K562 (cell line): ENCODE results near the gene CCDC192. TPM values are rescaled to one million over a fixed set of nuclear protein-coding genes. Genes with fewer than 3 reads are reported as not detected.

Experiments
- CHD2 ChIP-seq: IDR thresholded peaks from 2 replicates; pipeline ENCODE4 v1.6.1; 2011; ENCODE audit warnings: low read depth, low read length
- ELF1 ChIP-seq: fragments of 200-800 bp; sonication (Bioruptor generic); IDR thresholded peaks from 2 replicates; pipeline ENCODE4 v1.6.1; 2016; ENCODE audit warnings: missing genetic modification characterization, missing compliant biosample characterization
- MBD2 ChIP-seq: sonication (generic); IDR thresholded peaks from 2 replicates; pipeline ENCODE4 v1.6.1; 2016; ENCODE audit warnings: low read depth, borderline replicate concordance
- NCOR1 ChIP-seq: fragments of 450-650 bp; IDR thresholded peaks from 2 replicates; pipeline ENCODE4 v1.6.1; 2016; ENCODE audit warnings: mild to moderate bottlenecking, moderate library complexity
- SIN3B ChIP-seq: fragments of 450-650 bp; IDR thresholded peaks from 2 replicates; pipeline ENCODE4 v1.6.1; 2017; ENCODE audit warnings: low read depth, mild to moderate bottlenecking, moderate library complexity
- SMC3 ChIP-seq: conservative IDR thresholded peaks from 2 replicates; pipeline ENCODE4 v1.6.1; 2011; ENCODE audit warnings: low read depth, low read length, improper control_type of control experiment; ENCODE audit not compliant: insufficient read depth
- ZNF444 ChIP-seq: fragments of 250-450 bp; sonication (Bioruptor Pico); IDR thresholded peaks from 2 replicates; pipeline ENCODE4 v1.4.0; 2020; ENCODE audit warnings: mild to moderate bottlenecking, moderate library complexity
- polyA plus RNA-seq, 8 experiments: library from polyadenylated mRNA; depleted of rRNA in 4 of 8; stranded (reverse) in 5 of 8; unstranded in 3 of 8; fragments of >200 nt; fragmentation: Nextera tagmentation in 2 of 8; fragmentation: Illumina TruSeq in 1 of 8; extraction: Ambion mirVana in 2 of 8; extraction: Trizol in 1 of 8; gene quantifications; 2 replicates each; pipeline versions ENCODE4 v1.2.1 to v1.2.3, GENCODE V29; 2011 to 2014; ENCODE audit warnings: inconsistent platforms in 1 of 8, missing spikeins in 1 of 8
- total RNA-seq, 7 experiments: library from RNA; depleted of rRNA in 6 of 7; stranded (reverse); fragments of >200 nt in 6 of 7; fragmentation: Illumina TruSeq in 2 of 7; extraction: Trizol in 2 of 7; gene quantifications; 2 replicates each; pipeline versions ENCODE4 v1.2.1 to v1.2.3, GENCODE V29; 2011 to 2021; ENCODE audit warnings: low replicate concordance in 1 of 7
- TF ChIP-seq, protein P1 (sequence below), 2 experiments: fragments of 450-650 bp; formaldehyde crosslinking in 1 of 2; IDR thresholded peaks; 2 replicates each; pipeline versions ENCODE4 v1.4.0 to v1.6.1; 2014 to 2020; ENCODE audit warnings: mild to moderate bottlenecking in 2 of 2, borderline replicate concordance in 1 of 2, low read depth in 1 of 2
- TF ChIP-seq, protein P2 (sequence below): fragments of 250-450 bp; sonication (Bioruptor Pico); IDR thresholded peaks from 2 replicates; pipeline ENCODE4 v1.4.0; 2020; ENCODE audit warnings: mild to moderate bottlenecking, moderate library complexity
- TF ChIP-seq, protein P3 (sequence below): fragments of 150-350 bp; conservative IDR thresholded peaks from 2 replicates; pipeline ENCODE4 v1.6.1; 2014; ENCODE audit warnings: low read length

Gene CCDC192
- total and polyA plus RNA-seq, 9 of the 15 experiments (the other 6 are each of a cell fraction or from before 2014, with no cell fraction given): 0.21 to 0.66 (median 0.38) TPM; not detected in 2

DNA sequence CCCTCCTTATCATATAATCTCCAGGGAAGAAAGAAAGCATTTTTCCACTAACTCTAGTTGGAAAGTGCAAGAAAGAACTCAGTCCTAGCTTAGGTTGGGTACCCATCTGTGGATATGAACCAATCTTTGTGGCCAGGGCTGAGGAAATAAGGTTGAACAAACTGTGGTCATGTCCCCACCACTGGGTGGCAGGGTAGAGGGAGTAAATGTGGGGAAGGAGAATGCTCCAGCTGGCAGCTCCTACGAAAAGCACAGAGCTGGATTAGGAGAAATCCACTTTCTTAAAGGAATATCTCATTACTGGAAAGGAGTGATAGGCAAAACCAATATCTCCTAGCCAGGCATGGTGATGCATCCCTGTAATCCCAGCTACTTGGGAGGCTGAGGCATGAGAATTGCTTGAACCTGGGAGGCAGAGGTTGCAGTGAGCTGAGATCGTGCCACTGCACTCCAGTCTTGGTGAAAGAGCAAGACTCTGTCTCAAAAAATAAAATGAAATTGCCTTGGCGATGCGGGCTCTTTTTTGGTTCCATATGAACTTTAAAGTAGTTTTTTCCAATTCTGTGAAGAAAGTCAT is 175.1 kb downstream of the CCDC192 start (continued):
- TF ChIP-seq, protein P1, sequence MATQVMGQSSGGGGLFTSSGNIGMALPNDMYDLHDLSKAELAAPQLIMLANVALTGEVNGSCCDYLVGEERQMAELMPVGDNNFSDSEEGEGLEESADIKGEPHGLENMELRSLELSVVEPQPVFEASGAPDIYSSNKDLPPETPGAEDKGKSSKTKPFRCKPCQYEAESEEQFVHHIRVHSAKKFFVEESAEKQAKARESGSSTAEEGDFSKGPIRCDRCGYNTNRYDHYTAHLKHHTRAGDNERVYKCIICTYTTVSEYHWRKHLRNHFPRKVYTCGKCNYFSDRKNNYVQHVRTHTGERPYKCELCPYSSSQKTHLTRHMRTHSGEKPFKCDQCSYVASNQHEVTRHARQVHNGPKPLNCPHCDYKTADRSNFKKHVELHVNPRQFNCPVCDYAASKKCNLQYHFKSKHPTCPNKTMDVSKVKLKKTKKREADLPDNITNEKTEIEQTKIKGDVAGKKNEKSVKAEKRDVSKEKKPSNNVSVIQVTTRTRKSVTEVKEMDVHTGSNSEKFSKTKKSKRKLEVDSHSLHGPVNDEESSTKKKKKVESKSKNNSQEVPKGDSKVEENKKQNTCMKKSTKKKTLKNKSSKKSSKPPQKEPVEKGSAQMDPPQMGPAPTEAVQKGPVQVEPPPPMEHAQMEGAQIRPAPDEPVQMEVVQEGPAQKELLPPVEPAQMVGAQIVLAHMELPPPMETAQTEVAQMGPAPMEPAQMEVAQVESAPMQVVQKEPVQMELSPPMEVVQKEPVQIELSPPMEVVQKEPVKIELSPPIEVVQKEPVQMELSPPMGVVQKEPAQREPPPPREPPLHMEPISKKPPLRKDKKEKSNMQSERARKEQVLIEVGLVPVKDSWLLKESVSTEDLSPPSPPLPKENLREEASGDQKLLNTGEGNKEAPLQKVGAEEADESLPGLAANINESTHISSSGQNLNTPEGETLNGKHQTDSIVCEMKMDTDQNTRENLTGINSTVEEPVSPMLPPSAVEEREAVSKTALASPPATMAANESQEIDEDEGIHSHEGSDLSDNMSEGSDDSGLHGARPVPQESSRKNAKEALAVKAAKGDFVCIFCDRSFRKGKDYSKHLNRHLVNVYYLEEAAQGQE (IDR thresholded peaks at IDR 0.05; ENCODE audit: borderline replicate concordance): peak; percentile 37; the same call in 1 of the 2 replicates
- TF ChIP-seq, protein P1 (CRISPR knock-in tag; IDR thresholded peaks at IDR 0.05; ENCODE audit: low read depth): no peak
- TF ChIP-seq SMC3: 0 out of 2 replicates have a peak, but pooled peaks have one; percentile 17
- TF ChIP-seq SIN3B: no peak
- TF ChIP-seq, protein P2, sequence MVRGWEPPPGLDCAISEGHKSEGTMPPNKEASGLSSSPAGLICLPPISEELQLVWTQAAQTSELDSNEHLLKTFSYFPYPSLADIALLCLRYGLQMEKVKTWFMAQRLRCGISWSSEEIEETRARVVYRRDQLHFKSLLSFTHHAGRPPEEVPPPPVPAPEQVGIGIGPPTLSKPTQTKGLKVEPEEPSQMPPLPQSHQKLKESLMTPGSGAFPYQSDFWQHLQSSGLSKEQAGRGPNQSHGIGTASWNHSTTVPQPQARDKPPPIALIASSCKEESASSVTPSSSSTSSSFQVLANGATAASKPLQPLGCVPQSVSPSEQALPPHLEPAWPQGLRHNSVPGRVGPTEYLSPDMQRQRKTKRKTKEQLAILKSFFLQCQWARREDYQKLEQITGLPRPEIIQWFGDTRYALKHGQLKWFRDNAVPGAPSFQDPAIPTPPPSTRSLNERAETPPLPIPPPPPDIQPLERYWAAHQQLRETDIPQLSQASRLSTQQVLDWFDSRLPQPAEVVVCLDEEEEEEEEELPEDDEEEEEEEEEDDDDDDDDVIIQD (CRISPR knock-in tag): no peak
- no peak for TF ChIP-seq ZNF444
- TF ChIP-seq CHD2: no peak
- no peak for TF ChIP-seq ELF1 (tag)
- TF ChIP-seq, protein P3, sequence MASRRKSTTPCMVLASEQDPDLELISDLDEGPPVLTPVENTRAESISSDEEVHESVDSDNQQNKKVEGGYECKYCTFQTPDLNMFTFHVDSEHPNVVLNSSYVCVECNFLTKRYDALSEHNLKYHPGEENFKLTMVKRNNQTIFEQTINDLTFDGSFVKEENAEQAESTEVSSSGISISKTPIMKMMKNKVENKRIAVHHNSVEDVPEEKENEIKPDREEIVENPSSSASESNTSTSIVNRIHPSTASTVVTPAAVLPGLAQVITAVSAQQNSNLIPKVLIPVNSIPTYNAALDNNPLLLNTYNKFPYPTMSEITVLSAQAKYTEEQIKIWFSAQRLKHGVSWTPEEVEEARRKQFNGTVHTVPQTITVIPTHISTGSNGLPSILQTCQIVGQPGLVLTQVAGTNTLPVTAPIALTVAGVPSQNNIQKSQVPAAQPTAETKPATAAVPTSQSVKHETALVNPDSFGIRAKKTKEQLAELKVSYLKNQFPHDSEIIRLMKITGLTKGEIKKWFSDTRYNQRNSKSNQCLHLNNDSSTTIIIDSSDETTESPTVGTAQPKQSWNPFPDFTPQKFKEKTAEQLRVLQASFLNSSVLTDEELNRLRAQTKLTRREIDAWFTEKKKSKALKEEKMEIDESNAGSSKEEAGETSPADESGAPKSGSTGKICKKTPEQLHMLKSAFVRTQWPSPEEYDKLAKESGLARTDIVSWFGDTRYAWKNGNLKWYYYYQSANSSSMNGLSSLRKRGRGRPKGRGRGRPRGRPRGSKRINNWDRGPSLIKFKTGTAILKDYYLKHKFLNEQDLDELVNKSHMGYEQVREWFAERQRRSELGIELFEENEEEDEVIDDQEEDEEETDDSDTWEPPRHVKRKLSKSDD: no peak
- no peak for TF ChIP-seq NCOR1
- no peak for TF ChIP-seq MBD2
- TF ChIP-seq, all 486 proteins: peak for 5
